RWPE1 (cell line): ENCODE results near the gene CRB1.

Experiments used
- CTCF ChIA-PET: fragments of 350-600 bp; sonication (Branson Sonifier 250); formaldehyde crosslinking; extraction: SDS; loops from one replicate; lab custom pipeline; 2021; lab: Yijun Ruan, JAX
- POLR2A ChIA-PET: fragments of 400-600 bp; formaldehyde crosslinking; extraction: SDS; loops from one replicate; lab custom pipeline; 2020; ENCODE audit warnings: antibody characterized with exemption; ENCODE audit not compliant: low non-redundant PET; lab: Yijun Ruan, JAX
- DNase-seq: peaks from one replicate; pipeline ENCODE4 v3.0.0; 2012; ENCODE audit warnings: low spot score
- H3K27ac ChIP-seq: fragments of 450-650 bp; 2 replicates; pipeline ENCODE4 v1.5.1; 2017
- CTCF ChIP-seq: fragments of 450-650 bp; conservative IDR thresholded peaks from 2 replicates; pipeline ENCODE4 v1.5.1; 2017; ENCODE audit warnings: low read depth, mild to moderate bottlenecking

Gene CRB1

GRCh38 chr1:197330213-197330612 lies 62.2 kb downstream of the CRB1 start:
- ChIA-PET POLR2A (no interaction called here), CTCF (interaction anchor here (0.6 to 0.9 kb wide), 7 partner anchors 9 to 926 kb away, joined by 3 read pairs; no protein-coding TSS in a partner anchor)
- DNase-seq = no peak
- no peak for TF ChIP-seq CTCF
- no peak overlapping the region for H3K27ac ChIP-seq

- H3K27ac ChIP-seq = no peak overlapping the region
- DNase-seq = no peak
- POLR2A ChIA-PET = interaction anchor here (0.6 kb wide), 1 partner anchor 1464 kb away, joined by 3 read pairs; no protein-coding TSS in a partner anchor
- CTCF ChIA-PET = interaction anchor here (0.7 to 2.2 kb wide), 3 partner anchors 38 to 107 kb away, joined by 3 to 9 read pairs (median 8); no protein-coding TSS in a partner anchor
- no peak for TF ChIP-seq CTCF
These were observed 63.5 kb downstream of the CRB1 start for GRCh38 chr1:197331565-197331964.

DNA sequence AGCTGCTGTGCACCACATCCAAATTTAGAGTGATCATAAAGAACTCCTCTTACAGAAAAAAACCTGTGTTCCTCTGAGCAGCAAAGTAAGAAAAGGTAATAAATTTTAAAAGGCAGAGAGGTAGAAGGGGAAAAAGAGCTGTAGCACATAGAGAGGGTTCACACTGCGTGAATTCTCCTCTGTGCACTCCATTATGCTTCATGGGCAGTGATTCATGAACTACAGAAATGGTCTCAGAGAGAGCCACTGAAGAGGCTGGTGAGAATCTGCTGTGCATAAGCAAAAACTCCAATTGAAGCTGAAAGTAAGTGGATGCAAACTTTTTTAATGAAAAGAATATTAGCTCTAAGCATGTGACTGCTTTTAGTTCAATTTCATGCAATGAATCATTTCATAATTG lies 65.0 kb downstream of the CRB1 start:
- DNase-seq = no peak
- POLR2A ChIA-PET = no interaction called here
- no peak overlapping the region for H3K27ac ChIP-seq
- no peak for TF ChIP-seq CTCF
- CTCF ChIA-PET = interaction anchor here (1.6 to 2.2 kb wide), 2 partner anchors 109 to 153 kb away, joined by 6 to 9 read pairs; no protein-coding TSS in a partner anchor

GRCh38 chr1:197336571-197336970 lies 68.5 kb downstream of the CRB1 start:
- no peak for DNase-seq
- CTCF ChIA-PET = interaction anchor here (0.6 to 1.8 kb wide), 5 partner anchors 9 to 916 kb away, joined by 3 to 19 read pairs (median 7); no protein-coding TSS in a partner anchor

GRCh38 chr1:197339106-197340060 lies 71.3 kb downstream of the CRB1 start:
- ChIA-PET CTCF (interaction anchor here (0.5 to 0.7 kb wide), 5 partner anchors 115 to 1348 kb away, joined by 3 to 4 read pairs (median 3); no protein-coding TSS in a partner anchor), POLR2A (no interaction called here)
- DNase-seq = no peak
- no peak for TF ChIP-seq CTCF
- no peak overlapping the region for H3K27ac ChIP-seq

More at GRCh38 chr1:197336571-197336970, 68.5 kb downstream of the CRB1 start:
- POLR2A ChIA-PET = no interaction called here
- no peak for TF ChIP-seq CTCF
- no peak overlapping the region for H3K27ac ChIP-seq

- no peak for DNase-seq
- ChIA-PET CTCF (interaction anchor here (0.5 kb wide), 1 partner anchor 12 kb away, joined by 3 read pairs; no protein-coding TSS in a partner anchor), POLR2A (no interaction called here)
- TF ChIP-seq CTCF = no peak
- H3K27ac ChIP-seq = no peak overlapping the region
These were observed 73.6 kb downstream of the CRB1 start for GRCh38 chr1:197341626-197342025.
